ENCODE measurements around the gene ATG13. TPM values are rescaled to one million over a fixed set of nuclear protein-coding genes. Genes with fewer than 3 reads are reported as not detected.
"Not testable (repeated sequence)": the region's sequence is repeated elsewhere in the genome, so short reads cannot be mapped to it uniquely, and the experiment has no call there.

The ATG13 gene
- total RNA-seq, 1 donor from 2014 or later: 54.3 TPM

DNA sequence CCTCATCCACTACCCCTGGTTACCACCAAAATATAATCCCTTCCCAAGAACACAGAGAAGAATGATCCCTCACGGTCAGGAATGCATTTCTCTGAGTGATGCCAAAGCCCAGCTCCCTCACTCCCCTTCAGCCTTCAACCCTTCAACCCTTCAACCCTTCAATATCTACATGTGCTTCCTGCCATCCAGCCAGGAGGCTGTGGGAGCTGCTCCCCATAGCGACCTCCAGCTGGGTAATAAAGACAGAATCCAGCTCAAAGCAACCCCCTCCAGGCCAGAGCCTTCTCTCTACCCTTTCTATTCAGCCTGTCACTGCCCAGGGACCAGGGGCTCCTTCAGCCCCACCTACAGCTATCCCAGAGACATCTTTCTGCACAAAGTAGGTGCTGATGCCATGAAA, 80.4 kb downstream of the ATG13 start:
- DNase-seq: no peak

DNA sequence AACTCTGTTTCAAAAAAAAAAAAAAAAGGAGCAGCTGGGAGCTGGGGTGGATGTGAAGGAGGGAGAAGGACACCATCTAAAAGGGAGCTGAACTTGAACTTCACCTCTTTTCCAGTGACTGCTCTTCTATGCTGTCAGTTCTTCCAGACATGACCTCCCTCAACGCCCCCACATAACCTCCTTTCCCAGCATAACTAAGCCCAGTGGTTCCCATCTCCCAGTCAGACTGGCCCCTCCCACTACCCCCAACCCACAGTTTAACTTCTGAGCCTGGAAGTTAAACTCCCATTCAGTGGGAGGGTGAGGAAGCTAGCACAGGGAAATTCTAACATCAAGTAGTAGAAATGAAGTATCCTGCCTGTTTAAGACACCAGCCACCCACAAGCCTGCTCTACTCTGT, 81.2 kb downstream of the ATG13 start:
- DNase-seq: no peak

DNA sequence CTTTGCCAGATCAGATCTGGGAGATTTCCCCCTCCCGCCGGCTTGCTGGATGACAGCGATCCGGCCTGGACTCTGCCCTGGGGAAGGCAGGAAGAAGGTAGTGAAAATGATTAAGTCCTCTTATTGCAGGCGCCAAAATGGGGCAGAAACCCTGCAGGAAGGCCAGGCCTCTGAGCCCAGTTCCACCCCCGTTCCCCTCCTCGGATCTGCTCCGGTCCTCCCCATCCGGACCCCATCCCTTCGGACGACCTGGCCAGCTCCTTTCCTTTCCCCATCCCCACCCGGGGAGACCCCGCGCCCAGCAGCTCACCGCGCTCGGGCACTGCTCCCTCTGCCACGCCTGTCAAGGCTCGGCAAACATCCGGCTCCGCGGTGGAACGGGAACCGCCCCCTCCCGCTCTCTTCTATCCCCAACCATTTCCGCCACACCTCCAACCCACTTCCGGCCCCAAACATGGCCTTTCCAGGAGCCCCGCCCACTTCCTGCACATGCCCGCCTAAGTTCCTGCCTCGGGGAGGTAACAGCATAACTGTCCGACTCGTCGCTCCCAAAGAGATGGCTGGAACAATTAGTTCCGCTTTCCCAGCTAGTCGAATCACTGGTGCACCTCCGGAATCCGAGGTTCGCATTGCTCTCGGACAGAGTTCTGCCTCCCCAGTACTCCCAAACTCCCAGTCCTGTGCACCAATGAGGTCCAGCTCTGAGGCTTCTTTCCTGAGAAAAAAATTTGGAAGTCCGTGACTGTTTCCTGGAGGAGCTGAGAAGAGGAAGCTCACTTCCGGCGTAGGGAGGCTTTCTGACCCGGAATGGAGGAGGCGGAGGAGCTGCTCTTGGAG, 83.1 kb downstream of the ATG13 start, which contains the start of the genes ARHGAP1 and ZNF408:
Gene ARHGAP1 (minus strand): TSS at position 379 of the 837 bp plus-strand sequence. CDS start 4,512 bp downstream, outside the sequence.
Gene ZNF408 (plus strand): TSS at position 791 of the 837 bp plus-strand sequence. CDS start 17 bp downstream, at position 808.
- peak; percentile 98 for DNase-seq

DNA sequence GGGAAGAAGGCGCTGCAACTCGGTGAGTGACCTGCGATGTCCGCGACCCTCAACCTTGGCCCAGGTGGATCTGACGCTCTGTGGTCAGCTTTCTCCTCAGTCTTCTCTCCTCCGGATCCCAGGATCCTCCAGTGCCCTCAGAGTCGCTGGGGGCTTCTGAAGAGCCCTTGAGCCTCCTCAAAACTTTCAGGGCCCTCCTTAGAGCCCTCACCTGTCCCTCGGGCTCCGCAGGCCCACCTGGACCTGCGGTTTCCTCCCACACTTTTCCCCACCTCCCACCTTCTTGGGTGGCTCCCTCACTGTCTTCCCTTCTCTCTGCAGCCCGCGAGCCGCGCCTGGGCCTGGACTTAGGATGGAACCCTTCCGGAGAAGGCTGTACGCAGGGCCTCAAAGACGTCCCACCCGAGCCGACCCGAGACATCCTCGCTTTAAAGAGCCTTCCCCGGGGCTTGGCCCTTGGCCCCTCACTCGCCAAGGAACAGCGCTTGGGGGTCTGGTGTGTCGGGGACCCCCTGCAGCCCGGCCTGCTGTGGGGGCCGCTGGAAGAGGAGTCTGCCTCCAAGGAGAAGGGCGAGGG, 83.8 kb downstream of the ATG13 start:
- no peak for DNase-seq

DNA sequence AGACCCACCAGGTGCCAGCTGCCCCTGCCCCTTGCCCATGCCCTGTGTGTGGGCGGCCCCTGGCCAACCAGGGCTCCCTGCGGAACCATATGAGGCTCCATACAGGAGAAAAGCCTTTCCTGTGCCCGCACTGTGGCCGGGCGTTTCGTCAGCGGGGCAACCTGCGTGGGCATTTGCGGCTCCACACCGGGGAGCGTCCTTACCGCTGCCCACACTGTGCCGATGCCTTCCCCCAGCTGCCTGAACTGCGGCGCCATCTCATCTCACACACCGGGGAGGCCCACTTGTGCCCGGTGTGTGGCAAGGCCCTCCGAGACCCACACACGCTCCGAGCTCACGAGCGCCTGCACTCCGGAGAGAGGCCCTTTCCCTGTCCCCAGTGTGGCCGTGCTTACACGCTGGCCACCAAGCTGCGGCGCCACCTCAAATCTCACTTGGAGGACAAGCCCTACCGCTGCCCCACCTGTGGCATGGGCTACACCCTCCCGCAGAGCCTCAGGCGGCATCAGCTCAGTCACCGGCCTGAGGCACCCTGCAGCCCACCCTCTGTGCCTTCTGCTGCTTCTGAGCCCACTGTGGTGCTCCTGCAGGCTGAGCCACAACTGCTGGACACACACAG, 87.8 kb downstream of the ATG13 start:
- DNase-seq: no peak

DNA sequence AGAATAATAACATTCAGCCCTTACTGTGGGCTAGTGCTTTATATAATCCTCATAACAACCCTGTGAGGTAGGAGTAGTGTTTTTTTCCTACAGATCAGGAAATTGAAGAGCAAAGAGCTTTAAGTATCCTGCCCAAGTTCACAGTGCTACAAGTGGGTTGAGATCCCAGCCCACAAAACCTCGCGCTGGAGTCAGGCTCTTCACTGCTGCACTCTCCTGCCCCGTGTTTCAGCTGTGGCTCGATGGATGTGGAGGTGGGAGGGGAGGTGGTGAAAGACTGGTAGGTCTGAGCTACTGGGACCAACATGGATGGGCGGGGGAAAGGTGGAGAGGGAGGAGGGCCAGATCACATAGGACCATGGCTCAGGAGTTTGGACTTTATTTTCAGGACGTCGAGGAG, 89.5 kb downstream of the ATG13 start:
- DNase-seq: no peak

DNA sequence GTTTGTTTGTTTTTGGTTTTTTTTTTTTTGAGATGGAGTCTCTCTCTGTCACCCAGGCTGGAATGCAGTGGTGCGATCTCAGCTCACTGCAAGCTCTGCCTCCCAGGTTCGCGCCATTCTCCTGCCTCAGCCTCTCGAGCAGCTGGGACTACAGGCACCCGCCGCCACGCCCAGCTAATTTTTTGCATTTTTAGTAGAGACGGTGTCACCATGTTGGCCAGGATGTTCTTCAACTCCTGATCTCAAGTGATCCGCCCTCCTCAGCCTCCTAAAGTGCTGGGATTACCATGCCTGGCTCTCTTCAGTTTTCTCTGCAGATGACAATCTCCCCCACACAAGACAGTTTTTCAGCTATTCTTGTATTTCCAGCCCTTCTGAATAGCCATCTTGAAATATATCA, 92.0 kb downstream of the ATG13 start:
- DNase-seq: not testable (repeated sequence)

DNA sequence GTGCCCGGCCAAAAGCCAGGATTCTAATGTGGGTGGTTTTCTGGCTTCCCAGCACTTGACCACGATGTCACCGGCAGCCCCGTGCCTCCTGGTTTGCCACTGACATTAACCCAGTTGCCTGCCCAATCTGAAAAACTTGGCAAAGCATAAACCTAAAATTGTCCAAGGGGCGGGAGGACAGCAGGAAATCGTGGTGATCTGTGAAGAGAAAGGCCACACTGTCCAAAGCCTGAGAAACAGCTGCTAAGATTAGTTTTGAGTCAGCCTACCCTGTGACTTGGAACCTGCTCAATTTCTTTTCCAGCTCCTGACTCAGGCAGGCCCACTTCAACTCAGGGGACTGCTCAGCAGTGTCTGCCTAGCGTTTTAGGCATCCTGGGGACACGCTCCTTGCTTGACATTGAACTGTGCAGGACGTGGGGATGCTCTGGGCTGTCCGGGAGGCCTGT, 93.5 kb downstream of the ATG13 start:
- DNase-seq: peak; percentile 64

DNA sequence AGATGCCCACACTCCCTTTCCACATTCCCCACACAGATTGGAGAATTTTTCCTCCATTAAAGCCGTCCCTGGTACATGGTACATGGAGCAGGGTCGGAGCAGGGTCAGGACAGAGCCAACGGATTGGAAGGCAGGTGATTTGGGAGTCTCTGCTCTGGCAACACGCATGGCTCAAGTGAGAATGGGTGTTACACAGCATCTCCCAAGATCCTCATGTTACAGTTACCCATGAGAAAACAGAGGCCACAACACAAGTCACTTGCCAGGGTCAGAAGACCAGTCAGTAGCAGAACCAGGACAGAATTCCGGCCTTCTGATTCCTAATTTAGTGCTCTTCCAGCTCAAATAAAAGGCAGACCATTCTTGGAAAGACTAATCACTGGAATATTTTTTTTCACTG, 94.0 kb downstream of the ATG13 start:
- no peak for DNase-seq

DNA sequence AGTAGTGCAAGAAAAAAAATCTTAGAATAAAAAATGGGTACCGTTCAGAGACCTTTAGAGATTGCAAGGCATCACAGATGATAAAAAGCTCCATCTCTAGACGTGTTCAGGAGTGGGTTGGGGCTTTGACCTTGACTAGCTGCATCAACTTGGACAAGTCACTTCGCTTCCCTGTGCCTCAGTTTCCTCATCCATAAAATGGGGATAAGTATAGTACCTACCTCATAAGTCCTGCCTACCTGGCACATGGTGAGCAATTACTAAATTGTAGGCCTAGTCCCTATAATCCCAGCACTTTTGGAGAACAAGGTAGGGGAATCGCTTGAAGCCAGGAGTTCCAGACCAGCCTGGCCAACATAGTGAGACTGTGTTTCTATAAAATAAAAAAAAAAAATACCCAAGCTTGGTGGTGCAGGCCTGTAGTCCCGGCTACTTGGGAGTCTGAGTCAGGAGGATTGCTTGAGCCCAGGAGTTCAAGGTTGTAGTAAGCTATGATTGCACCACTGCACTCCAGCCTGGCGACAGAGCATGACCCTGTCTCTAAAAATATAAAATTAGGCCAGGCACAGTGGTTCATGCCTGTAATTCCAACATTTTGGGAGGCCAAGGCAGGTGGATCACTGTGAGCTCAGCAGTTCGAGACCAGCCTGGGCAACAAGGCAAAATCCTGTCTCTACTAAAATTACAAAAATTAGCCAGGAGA, 95.7 kb downstream of the ATG13 start:
- DNase-seq: no peak

DNA sequence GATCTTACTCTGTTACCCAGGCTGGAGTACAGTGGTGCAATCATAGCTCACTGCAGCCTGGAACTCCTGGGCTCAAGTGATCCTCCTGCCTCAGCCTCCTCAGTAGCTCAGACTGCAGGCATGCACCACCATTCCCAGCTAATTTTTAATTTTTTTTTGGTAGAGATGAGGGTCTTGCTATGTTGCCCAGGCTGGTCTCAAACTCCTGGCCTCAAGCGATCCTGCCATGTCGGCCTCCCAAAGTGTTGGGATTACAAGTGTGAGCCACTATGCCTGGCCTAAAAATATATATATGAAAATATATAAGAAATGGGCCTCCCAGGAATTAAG, 100.4 kb downstream of the ATG13 start:
- DNase-seq: not testable (repeated sequence)

DNA sequence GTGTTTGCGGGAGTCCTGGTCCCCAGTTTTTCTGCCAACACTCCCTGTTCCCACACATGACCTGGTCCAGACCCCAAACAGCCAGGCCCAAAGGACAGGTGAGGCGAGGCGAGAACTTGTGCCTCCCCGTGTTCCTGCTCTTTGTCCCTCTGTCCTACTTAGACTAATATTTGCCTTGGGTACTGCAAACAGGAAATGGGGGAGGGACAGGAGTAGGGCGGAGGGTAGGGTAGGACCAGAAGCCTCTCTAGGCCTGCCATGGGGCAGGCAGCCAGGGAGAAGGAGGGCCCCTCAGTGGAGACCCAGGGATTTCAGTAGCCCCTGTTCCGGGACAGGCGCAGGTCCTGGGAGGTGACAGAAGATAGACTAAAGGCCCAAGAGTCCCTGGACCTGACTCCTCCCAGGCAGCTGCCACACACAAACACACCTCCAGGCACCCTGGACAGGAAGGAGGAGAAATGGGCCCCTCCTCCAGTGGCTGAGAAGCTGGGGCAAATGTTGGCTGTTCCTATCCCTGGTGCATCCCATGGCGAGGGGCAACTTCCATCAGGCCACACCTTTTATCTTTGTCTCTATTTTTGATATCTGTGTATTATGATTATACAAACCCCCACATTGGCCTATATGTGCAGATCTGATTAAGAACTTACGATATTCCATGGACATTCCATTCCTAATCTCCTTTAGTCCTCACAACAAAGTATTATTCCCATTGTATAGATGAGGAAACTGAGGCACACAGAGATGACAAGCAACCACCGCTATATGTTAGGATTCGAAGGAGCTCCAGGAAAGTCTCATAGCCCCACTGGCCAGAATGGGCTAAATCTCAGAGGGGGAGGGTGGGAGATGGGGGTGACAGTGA, 101.0 kb downstream of the ATG13 start:
- no peak for DNase-seq

DNA sequence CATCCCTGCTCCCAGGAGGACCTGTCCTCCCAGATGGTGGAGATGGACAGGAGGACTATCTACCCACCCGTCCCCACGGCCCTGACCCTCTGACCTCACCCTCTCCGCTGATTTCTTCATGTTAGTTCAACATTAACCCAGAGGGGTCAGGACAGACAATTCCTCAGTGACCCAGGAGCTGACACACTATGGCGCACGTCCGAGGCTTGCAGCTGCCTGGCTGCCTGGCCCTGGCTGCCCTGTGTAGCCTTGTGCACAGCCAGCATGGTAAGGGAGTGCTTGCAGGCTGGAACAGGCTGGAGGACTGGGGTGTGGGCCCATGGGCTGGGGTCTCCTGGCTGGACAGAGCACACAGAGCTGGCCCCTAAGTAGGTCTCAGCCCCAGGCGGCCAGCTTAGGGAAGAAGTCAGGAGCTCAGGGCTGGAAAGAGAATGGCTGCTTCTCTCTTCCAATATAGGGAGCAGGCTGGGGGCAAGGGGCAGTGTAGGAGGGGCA, 101.7 kb downstream of the ATG13 start, which contains the start of gene F2:
Gene F2 (plus strand): TSS at position 166 of the 495 bp plus-strand sequence. CDS start 23 bp downstream, at position 189.
- DNase-seq: no peak

DNA sequence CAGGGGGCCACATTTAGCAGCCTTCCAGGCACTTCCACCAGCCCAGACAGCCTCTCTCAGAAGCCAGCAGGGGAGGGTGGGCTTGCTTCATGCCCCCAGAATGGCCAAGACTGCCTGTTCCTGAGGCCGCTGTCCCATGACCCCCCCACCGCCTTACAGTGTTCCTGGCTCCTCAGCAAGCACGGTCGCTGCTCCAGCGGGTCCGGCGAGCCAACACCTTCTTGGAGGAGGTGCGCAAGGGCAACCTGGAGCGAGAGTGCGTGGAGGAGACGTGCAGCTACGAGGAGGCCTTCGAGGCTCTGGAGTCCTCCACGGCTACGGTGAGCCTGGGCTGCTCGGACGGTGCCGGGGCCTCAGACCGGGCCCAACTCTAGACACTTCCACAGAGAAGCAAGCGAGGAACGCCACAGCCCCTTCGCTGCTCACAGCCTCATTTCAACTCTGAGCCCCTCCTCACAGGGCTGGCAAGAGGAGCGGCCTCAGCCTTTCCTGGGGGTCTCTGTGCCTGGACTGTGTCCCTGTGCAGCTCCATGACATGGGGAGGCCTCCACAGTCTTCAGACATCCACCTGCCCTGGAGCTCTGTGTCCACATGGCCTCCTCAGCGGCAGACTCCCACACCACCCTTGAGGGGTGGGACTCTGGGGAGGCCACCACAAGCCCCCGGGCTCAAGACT, 102.3 kb downstream of the ATG13 start:
- DNase-seq: no peak

DNA sequence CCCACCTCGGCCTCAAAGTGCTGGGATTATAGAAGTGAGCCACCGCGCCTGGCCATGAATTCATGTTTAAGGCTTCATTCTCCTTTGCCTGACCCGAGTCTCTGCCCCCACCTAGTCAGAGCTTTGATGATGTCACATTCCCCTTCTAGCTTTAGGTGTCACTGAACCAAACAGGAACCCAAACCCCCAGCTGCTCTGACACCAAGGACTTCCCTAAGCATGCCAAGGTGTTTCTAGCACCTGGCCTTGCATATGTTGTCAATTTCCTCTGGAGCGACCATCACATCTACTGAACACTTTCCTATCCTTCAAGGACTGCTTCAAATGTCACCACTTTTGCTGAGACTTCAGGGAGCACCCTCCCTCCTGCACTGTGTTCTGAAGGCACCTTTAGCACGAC, 103.9 kb downstream of the ATG13 start:
- DNase-seq: no peak

DNA sequence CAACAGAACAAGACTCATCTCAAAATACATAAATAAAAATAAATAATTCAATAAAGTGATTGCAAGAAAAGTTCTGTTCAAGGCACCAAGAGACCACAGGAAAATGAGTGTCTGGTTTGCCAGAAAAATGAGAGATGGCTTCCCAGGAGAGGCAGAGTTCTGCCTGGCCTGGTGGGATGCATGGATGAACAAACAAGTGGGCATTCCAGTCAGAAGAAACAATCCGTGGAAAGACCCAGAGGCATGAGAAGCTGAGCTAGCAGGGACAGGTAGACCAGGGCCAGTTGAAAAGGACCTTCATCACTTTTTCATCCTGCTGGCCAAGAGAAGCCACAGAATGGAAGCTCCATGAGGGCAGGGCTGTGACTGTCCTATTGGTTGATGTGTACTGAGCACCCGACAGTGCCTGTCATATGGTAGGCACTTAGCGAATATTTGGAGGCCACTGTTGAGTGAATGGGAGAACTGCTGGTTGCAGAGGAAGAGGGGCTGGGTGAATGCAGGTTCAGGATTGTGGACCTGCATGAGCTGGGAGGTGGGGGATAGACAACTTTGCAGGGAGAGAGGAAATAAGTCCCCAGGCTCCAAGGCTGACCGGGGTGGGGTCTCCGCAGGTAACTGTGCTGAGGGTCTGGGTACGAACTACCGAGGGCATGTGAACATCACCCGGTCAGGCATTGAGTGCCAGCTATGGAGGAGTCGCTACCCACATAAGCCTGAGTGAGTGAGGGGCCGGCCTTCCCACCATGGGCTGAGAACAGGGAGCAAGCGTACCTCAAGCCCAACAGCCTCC, 105.4 kb downstream of the ATG13 start:
- no peak for DNase-seq

DNA sequence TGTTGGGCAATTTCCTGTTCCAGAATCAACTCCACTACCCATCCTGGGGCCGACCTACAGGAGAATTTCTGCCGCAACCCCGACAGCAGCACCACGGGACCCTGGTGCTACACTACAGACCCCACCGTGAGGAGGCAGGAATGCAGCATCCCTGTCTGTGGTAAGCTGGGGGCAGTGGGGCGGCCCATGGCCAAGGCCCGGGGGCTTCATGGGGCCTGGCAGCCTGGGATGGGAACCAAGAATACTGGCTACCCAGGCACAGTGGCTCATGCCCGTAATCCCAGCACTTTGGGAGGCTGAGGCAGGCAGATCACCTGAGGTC, 106.0 kb downstream of the ATG13 start:
- DNase-seq: no peak

DNA sequence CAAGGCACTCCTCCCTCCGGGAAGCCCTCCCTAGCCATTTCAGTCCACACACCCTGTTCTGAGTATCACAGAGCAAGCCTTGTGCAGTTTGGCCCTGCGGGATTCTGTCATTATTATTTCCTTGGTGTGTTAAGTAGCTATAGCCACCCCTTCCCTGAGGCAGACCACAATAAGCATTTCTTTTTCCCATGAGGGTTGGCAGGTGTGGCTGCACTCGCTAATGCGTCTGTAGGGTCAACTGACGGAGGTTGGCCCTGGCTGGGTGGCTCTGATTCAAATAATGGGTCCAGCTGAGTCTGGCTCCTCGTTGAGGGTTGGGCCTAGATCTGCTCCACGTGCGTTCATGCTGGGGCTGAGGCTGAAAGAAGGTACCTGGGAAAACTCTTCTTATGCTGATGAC, 106.7 kb downstream of the ATG13 start:
- no peak for DNase-seq
